NCI-H128 (cell line): ENCODE results near the gene SLC44A2.
"Not testable (repeated sequence)": the region's sequence is repeated elsewhere in the genome, so short reads cannot be mapped to it uniquely, and the experiment has no call there.

Experiments
- DNase-seq: peaks from one replicate; lab custom pipeline; 2025; ENCODE audit not compliant: unreplicated experiment; lab: John Stamatoyannopoulos, UW

Gene SLC44A2

GRCh38 chr19:10648360-10648759 is 23.0 kb downstream of the SLC44A2 start:
- no peak for DNase-seq

DNA sequence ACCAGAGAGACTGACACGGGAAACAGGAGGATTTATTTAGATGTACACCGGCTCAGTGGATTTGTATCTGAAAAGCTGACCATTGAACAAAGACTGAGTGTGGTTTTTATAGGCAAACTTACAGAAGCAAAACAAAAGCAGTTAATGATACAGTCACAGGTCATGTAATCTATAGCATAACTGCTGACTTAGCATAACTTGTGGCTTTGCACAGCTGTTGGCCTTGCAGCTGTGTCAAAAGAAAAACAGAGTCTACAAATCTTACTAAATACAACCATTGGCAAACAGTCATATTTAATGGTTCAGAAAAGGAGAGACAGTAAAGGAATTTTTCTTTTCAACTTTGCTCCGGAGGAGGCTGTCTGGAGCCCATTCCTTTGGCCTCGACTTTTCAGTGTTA is 26.5 kb downstream of the SLC44A2 start:
- DNase-seq = no peak

- no peak for DNase-seq
Measured at GRCh38 chr19:10653482-10653731, 28.1 kb downstream of the SLC44A2 start.

GRCh38 chr19:10653732-10654609 is 28.6 kb downstream of the SLC44A2 start, which contains the start of gene ILF3:
ILF3 (plus strand) TSS chr19:10654346; CDS start chr19:10670606, 16,260 bp downstream.
- DNase-seq = peak; percentile 100

GRCh38 chr19:10654610-10655456 is 29.5 kb downstream of the SLC44A2 start:
- DNase-seq = peak; percentile 51

DNA sequence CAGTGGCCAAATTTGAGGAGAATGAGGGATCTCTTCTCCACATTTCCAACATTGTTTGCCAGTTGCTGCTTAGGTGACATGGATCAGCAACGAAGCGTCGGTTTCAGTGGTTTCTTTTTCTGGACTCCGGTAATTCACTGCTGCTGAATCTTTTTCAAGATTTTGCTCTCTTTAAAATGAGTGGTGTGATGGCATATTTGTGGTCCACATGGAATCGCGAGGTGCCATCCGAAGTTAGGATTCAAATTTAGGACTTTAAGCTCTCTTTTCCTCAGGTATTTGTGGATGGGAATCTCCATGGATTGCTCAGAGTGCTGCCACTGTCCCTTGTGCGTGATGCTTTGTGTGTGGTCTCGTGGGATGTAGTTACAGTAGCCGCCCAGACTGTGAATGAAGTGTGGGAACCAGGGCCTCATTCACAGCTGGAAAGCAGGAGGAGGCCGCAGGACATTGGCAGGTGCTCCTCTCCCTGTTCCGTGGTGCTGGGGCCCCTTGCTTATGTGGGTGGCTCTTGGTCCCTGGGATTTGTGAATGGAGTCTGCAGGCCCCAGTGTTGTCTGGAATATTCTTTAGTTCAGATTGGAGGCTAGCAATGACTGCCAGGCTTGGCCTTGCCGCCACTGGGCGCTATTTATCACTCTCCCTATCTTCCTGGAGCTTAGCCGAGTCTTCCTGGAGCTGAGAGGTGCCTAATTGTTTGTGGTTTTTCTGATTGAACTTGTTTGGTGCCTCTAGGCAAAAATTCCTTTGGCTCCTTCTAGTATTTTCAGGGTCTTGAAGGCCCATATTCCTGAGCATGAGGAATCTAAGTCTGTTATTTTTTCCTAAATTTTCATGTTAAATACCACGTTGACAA is 30.3 kb downstream of the SLC44A2 start:
- no peak for DNase-seq

GRCh38 chr19:10660346-10660745 is 35.0 kb downstream of the SLC44A2 start:
- no peak for DNase-seq

DNA sequence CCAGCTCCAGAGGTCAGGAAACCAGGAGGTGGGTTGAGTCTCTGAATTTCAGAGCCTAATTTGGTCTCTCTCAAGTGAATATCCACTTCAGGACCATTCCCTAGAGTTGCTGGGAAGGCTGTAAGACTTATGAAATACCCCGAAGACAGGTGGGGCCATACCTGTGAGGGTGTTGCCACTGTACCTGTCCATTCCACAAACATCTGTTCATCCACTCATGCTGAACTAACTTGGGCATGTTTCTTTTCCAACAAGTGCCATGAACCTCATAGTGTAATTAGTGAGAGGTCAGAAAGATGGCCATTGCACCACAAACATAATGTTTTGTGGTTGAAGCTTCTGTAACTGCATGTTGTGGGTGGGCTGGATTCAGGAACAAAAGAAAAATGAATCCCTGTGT is 36.6 kb downstream of the SLC44A2 start:
- no peak for DNase-seq

DNA sequence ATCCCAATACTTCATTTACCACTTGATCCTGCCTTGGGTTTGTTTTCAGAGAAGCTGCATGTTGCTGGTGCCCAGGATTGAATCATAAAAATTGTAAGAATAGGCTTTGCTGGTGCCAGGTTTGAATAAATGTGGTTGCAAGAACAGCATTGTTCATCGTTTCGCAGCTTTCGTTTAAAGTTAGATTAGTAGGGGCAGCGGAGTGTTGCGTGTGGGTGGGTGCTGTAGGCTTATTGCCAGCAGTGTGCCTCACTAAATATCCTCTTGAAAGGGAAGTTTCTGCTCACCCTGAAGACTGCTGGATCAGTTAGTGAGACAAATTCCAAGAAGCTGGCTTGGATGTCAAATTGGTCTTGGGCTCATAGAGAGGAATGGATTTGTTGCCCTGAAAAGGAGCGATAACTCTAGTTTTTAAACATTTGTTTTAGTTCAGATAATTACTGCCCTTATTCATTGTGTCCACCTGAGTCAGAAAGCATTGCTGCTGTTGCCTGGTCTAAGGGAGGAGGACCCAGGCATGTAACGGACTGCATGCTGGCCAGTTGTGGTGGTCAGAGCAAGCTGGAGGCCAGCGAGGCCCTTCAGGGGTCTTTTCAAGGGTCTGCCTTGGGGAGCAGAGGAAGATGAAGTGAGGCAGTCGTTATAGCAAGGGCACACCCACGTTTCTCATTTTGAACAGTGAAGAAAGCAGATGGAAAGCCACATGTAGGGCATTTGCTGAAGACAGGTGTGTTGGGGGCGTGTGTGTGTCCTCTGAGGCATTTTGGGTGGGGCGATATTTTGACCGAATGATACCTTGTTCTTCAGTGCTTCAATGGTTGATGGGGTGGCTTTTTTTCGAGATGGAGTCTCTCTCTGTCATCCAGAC is 37.3 kb downstream of the SLC44A2 start:
- DNase-seq = no peak

DNA sequence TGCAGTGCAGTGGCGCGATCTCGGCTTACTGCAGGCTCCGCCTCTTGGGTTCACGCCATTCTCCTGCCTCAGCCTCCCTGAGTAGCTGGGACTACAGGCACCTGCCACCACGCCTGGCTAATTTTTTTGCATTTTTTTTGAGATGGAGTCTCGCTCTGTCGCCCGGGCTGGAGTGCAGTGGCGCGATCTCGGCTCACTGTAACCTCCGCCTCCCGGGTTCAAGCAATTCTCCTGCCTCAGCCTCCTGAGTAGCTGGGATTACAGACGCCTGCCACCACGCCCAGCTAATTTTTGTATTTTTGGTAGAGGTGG is 37.9 kb downstream of the SLC44A2 start:
- DNase-seq = not testable (repeated sequence)

DNA sequence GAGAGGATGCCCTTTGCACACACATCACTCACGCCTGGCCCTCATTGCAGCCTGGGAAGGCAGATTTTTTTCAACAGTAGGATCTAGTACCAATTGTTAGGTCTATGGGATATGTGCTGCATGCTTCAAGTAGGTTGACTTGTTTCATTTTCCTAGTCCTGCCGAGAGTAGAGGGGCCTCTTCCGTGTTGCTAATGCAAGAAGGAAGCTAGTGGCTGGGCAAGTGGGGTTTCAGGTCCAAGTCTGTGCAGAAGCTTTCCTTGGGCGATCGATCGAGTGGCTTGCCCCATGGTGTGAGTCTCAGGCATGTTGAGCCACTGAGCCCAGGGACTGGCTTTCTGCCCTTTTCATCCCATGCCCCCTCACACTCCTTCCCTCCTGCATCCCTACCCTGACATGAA is 42.5 kb downstream of the SLC44A2 start:
- no peak for DNase-seq

- DNase-seq = no peak
Measured at GRCh38 chr19:10669246-10669645, 43.9 kb downstream of the SLC44A2 start.

- no peak for DNase-seq
Measured at GRCh38 chr19:10670182-10670581, 44.8 kb downstream of the SLC44A2 start.

GRCh38 chr19:10670876-10671804 is 45.8 kb downstream of the SLC44A2 start:
- DNase-seq = no peak

DNA sequence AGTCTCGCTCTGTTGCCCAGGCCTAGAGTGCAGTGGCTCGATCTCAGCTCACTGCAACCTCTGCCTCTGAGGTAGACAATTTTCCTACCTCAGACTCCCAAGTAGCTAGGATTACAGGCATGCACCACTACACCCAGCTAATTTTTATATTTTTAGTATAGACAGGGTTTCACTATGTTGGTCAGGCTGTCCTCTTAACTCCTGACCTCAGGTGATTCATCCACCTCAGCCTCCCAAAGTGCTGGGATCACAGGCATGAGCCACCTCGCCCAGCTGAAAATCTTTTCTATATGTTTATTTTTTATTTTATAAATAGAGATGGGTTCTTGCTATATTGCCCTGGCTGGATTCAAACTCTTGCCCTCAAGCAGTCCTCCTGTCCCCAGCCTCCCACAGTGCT is 46.6 kb downstream of the SLC44A2 start:
- not testable (repeated sequence) for DNase-seq

GRCh38 chr19:10675214-10675613 is 49.9 kb downstream of the SLC44A2 start:
- not testable (repeated sequence) for DNase-seq

GRCh38 chr19:10677751-10678150 is 52.4 kb downstream of the SLC44A2 start:
- no peak for DNase-seq

DNA sequence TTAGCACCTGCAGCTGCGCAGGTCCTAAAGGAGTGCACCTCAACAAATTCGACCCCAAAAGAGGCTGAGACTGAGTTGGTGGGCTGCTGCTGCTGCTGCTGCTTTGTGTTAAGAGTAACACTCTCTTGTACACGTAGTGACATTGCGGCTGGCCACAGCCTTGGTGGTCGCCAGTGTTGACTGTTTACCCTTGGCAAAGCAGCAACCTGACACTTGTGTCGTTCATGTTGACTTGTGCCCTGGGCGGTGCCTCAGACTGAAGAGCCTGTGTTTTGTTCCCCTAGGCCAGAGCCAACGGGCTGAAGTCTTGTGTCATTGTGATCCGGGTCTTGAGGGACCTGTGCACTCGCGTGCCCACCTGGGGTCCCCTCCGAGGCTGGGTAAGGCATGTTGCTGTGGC is 53.5 kb downstream of the SLC44A2 start:
- DNase-seq = no peak

DNA sequence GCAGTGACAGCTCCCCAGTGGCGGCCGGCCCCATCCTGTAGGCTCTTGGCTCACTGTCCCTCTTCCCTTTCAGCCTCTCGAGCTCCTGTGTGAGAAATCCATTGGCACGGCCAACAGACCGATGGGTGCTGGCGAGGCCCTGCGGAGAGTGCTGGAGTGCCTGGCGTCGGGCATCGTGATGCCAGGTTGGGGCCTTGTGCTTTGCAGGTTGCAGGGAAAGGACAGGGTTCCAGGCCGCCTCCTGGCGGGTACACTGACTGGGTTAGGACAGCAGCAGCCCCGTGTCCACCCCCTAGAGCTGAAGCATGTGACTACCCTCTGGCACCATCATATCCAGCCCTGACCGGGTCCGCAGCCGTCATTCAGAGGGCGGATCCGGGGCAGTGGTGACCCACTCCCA is 54.4 kb downstream of the SLC44A2 start:
- DNase-seq = no peak
